OCI-LY3 (cell line): ENCODE measurements around the gene PRR12.

ENCODE experiments used
- EZH2phosphoT487 ChIP-seq: fragments of 200-600 bp; shearing (Covaris generic); IDR thresholded peaks from 2 replicates; pipeline ENCODE4 v1.6.1; 2018; ENCODE audit warnings: antibody characterized with exemption, mixed run types, low read depth
- TF ChIP-seq, protein P1 (sequence below): fragments of 200-600, 300-600 bp; sonication (generic); IDR thresholded peaks from 2 replicates; pipeline ENCODE4 v1.5.1; 2014; ENCODE audit warnings: antibody characterized with exemption, low read length, low read depth

DNA sequence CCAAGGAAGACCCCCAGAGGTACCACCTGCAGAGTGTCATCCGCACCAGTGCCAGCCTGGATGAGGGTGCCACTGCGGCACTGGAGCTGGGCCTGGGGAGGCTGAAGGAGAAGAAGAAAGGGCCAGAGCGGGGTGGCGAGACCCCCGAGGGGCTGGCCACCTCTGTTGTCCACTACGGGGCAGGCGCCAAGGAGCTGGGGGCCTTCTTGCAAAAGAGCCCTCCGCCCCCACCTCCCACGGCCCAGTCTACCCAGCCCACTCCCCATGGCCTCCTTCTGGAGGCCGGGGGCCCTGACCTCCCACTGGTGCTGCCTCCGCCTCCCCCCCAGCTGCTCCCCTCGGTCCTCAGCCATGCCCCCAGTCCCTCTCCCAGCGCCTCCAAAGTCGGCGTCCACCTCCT is 5.4 kb downstream of the PRR12 start:
- TF ChIP-seq, protein P1, sequence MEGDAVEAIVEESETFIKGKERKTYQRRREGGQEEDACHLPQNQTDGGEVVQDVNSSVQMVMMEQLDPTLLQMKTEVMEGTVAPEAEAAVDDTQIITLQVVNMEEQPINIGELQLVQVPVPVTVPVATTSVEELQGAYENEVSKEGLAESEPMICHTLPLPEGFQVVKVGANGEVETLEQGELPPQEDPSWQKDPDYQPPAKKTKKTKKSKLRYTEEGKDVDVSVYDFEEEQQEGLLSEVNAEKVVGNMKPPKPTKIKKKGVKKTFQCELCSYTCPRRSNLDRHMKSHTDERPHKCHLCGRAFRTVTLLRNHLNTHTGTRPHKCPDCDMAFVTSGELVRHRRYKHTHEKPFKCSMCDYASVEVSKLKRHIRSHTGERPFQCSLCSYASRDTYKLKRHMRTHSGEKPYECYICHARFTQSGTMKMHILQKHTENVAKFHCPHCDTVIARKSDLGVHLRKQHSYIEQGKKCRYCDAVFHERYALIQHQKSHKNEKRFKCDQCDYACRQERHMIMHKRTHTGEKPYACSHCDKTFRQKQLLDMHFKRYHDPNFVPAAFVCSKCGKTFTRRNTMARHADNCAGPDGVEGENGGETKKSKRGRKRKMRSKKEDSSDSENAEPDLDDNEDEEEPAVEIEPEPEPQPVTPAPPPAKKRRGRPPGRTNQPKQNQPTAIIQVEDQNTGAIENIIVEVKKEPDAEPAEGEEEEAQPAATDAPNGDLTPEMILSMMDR, result no peak
- no peak for TF ChIP-seq EZH2phosphoT487
